COLO668 (cell line): ENCODE data around the gene SLC38A5.
"Not testable (repeated sequence)": the region's sequence is repeated elsewhere in the genome, so short reads cannot be mapped to it uniquely, and the experiment has no call there.

Experiments used
- DNase-seq: peaks from one replicate; lab custom pipeline; 2025; ENCODE audit not compliant: unreplicated experiment; lab: John Stamatoyannopoulos, UW

Gene SLC38A5

GRCh38 chrX:48470833-48471118 is 716 bp upstream of the SLC38A5 start:
- DNase-seq = no peak

DNA sequence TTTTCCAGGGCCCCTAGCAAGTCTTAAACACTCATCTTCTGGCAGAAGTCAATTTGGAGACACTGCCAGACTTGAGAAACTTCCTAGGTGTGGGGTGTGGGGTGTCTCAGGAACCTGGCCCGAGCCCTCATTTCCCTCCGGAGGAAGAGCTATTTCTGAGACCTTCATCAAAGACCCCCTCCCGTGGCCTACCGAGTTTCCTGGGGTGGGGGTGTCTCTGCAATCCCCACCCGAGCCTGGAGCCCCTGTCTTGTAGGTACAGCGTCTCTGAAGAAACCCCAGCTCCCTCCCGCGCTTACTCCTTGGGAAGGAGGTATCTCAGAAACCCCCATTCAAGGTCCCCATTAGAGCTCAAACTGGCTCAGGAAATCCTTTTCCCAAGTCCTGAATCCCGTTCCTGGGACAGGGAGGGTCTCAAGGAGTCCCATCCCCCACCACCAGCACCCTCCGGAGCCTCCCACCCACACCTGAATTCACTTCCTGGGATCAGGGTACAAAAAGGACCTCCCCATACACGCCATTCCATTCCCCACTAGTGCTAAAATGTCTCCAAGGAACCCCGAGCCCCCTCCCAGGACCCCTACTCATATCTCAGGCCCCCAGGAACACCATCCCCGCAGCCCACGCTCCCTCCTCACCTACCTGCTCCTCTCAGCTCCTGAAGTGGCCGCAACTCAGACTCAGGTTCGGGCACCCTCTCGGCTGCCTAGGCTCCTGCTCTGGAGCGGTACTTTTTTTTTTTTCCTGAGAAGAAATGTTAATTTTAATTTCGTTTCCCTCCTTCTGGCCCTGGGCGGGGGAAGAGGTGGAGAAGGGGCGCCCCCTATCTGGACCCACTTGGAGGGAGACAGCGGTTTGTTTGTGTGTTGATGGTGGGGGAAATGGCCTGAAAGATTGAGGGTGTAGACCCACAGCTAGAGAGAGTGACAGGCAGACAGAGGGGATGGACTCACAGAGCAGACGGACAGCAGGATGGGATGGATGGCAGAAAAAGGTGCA is 1.1 kb downstream of the SLC38A5 start:
- no peak for DNase-seq

DNA sequence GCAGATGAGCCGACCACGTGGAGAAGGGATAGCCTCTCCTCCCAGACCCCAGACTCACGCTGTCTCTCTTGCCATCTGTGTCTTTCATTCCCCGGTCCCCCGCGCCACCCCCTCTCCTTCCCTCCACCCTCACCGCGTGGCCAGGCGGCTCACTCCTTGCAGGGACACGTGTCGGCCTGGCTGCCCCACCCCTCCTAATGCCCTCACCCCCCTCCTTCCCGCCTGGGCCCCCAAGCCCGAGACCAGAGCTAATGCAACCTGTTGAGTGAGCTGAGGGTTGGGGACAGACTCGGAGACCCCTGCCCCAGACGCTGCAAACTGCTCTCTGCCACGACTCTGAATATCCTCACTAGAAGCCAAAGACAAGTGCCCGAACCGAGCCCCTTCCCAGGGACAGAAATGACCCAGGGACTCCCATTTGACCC is 1.8 kb downstream of the SLC38A5 start:
- DNase-seq = no peak

GRCh38 chrX:48467281-48467761 is 2.7 kb downstream of the SLC38A5 start:
- no peak for DNase-seq

DNA sequence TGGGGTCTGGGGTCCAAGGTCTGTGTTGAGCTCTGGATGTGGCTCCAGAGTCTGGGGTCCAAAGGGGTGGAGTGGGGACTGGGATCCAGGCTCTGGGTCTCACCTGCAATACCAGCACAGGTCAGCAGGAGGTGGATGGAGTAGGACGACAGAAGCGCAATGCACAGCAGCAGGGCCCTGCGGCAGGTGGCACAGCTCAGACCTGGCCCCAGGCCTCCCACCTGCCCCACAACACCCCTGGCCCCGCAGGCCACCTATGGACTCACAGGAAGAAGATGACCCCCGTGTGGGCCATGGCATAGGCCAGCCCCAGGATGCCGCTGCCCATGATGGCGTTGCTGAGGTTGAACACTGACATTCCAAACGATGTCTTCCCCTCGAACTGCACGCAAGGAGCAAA is 3.4 kb downstream of the SLC38A5 start:
- DNase-seq = peak; percentile 1

DNA sequence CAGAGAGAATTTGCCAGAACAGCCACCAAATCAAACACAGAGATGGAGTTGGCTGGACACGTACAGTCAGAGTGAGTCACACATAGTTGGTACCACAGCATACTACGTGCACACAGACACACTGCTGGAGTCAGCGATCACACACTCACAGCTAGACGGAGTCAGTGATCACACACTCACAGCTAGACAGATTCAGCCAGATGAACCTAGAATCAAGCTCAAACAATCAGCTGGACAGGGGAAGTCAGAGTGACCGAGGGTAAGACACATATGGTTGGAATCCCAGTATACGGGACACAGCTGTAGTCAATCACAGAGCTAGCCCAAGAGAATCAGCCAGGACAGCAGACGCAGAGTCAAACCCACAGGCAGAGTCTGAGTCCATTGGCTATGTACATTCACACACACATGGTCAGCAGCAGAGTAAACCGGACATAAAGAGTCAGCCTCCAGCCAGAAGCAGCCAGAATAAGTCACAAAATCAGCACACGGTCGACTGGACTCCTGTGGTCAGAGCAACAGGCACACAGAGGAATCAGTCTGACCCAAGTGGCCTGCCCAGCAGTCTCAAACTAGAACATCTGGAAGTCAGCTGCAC is 4.6 kb downstream of the SLC38A5 start:
- DNase-seq = no peak

DNA sequence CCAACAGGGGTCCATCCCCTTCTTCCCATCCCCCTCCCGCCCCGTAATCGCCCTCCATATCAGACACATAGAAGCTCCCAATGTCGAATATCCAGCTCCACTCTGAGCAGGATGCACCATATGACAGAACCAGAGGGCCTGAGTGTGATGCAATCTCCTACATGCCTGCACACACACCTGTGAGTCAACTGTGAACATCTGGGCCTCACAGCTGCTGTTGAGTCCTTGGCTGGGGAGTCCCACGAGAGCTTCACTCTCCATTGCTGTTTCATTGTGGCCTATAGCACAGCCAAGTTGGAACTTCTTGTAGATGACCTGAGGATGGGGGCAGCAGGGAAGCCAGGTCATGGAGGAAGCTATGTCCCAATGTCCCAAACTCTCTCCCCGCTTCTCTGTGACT is 8.2 kb downstream of the SLC38A5 start:
- no peak for DNase-seq

- DNase-seq = no peak
These were observed 9.5 kb downstream of the SLC38A5 start for GRCh38 chrX:48460606-48461005.

GRCh38 chrX:48460031-48460430 is 10.0 kb downstream of the SLC38A5 start:
- DNase-seq = no peak

- no peak for DNase-seq
These were observed 10.6 kb downstream of the SLC38A5 start for GRCh38 chrX:48459483-48459882.

DNA sequence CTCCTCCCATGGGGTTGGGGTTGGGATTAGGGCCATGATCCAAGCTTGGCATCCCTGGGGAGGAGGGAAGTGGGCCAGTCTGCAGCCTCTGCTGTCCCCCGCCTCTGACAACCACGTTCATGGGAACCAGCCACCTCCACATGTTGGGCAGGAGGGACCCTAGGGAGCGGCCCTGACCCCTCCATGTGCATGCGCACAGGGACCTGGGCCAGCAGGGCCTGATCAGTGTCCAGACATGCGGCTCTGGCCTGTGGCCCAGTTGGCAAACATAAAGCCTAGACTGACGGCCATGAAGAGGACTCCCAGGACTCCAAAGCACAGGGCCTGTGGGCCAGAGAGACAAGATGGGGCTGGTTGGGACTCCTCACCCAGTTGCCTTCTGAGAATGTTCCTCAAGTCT is 11.3 kb downstream of the SLC38A5 start:
- no peak for DNase-seq

DNA sequence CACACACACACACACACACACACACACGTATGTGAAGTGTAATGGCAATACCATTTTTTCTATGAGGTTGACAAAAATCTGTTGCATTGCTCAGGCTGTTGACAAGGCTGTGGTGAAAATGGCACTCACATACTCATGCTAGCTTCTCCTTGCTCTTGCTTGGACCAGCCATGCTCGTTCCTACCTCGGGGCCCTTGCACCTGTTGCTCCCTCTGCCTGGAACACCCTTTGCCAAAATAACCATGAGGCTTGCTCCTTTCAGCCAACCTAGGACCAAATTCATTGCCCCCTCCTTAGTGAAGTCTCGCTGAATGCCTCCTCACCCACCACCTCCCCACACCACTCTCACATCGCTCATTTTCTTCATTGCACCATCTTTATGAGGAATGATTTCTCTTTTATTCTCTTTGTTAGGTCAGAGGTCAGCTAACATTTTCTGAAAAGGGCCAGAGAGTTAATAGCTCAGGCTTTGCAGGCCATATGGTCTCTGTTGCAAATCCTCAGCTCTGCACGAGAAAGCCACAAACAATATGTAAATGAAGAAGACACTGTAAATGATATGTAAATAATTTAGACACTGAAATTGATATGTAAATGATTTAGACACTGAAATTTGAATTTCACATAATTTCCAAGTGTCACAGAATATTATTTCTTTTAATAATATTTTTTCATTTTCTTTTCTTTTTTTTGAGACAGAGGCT is 13.3 kb downstream of the SLC38A5 start:
- no peak for DNase-seq

GRCh38 chrX:48451708-48452107 is 18.4 kb downstream of the SLC38A5 start:
- DNase-seq = no peak

DNA sequence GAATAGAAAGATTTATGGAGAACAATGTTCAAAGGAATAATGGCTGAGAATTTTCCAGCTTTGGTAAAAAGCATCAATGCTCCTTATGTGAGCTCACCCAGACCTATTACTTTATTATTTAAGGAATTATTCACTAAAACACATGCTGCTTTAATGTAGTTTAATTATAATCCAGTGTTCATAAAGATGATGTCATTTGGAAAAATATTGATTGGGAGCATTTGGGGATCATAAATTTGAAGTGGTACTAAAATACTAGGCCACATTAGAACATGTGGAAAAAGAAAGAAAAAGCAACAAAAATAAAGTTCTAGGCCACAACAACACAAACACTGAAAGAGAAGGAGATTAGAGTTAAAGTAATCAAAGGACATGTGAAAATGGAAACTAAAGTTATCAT is 20.0 kb downstream of the SLC38A5 start:
- no peak for DNase-seq

- DNase-seq = not testable (repeated sequence)
These were observed 22.9 kb downstream of the SLC38A5 start for GRCh38 chrX:48447201-48447600.

DNA sequence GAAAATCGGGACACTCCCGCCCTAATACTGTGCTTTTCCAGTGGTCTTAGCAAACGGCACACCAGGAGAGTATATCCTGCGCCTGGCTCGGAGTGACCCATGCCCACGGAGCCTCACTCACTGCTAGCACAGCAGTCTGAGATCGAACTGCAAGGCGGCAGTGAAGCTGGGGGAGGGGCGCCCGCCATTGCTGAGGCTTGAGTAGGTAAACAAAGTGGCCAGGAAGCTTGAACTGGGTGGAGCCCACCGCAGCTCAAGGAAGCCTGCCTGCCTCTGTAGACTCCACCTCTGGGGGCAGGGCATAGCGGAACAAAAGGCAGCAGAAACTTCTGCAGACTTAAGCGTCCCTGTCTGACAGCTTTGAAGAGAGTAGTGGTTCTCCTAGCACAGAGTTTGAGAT is 36.3 kb downstream of the SLC38A5 start:
- DNase-seq = not testable (repeated sequence)

DNA sequence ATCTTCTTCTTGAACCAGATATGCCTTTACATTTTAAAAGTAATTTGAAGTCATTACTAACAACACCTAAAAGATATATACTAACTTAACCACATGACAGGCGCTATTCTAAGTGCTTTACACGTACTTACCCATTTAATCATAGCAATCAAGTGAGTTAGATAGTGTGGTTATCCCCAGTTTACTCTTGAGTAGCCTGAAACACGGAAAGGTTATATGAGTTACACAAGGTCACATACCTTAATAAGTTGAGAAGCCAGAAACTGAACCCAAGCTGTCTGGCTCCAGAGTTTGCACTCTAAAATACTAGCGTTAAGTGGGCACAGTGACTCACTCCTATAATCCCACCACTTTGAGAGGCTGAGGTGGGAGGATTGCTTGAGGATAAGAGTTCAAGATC is 39.9 kb downstream of the SLC38A5 start:
- not testable (repeated sequence) for DNase-seq

DNA sequence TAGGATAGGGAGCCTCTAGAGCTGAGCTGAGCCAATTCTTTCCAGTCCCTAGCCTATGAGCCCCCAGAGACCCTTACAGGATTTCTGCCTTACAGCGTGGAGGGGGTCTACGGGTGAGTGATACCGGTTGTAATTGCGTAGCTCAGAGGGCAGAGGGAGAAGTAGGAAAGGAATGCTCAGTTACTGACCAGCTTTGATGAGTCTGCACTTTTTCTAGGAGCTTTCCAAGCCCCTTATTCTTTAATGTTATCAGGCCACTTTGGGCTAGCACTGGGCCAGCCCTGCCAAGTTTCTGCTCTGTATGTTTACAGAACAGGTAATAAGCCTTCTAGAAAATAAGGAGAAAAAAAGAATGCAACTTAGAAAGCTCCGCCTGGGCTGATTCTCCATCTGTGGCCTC is 40.5 kb downstream of the SLC38A5 start:
- DNase-seq = not testable (repeated sequence)

DNA sequence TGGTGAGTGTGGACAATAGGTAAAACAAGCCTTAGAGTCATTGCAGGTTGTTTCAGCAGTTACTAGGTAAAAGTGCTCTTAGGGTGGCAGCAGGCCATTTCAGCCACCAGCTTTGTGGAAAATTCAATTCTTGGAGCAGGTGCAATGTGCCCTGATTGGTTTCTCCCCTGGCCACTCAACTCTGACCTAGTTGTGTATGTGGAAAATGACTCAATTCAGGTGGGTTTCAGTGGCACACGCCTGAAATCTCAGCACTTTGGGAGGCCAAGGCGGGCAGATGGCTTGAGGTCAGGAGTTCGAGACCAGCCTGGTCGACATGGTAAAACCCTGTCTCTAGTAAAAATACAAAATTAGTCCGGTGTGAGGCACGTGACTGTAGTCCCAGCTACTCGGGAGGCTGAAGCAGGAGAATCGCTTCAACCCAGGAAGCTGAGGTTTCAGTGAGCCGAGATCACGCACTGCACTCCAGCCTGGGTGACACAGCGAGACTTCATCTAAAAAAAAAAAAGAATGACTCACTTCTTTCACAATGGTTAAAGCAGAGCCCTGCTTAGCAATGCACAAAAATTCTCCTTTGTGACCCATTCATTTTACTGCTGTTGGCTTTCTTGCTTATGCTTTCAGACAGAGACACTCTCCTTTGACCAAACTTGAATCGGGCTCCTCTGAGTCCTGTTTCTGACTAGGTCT is 42.9 kb downstream of the SLC38A5 start:
- not testable (repeated sequence) for DNase-seq

DNA sequence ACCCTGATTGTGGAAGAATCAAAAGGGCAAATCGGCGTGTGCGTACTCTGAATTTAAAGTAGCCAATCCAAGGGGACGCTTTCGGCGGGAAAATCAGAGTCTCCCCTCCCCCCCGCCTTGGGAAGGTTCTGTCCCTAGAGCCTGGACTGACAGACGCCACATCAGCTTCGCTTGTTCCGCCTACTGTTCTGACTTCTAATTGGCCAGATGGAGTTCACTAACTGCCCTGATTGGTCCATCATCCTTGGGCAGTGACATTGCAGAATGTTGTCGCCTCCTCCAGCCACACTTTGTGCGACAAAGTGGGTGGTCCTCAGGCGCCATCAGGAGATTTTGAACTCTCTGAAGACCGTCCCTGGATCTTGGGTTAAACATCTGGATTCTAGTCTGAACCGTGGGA is 58.2 kb downstream of the SLC38A5 start, which contains the start of gene SSX4B:
Gene SSX4B, minus strand, starts transcription at position 101 of the 400 bp plus-strand sequence. CDS start 588 bp downstream, outside the sequence.
- DNase-seq = not testable (repeated sequence)
